Right lobe of liver (tissue), 6 donors: ENCODE results near the gene MEGF10. TPM values are rescaled to one million over a fixed set of nuclear protein-coding genes. Genes with fewer than 3 reads are reported as not detected.

Experiments used
- ATAC-seq, 4 donors: fragments of 200-7000 bp; cut with Tn5 transposase; one replicate each; pipeline ENCODE4 v1.9.1; 2020; ENCODE audit warnings: mild to moderate bottlenecking in 4 of 4, moderate library complexity in 4 of 4
- DNase-seq, 3 donors: peaks; one replicate each; pipeline ENCODE4 v3.0.0-alpha.2; 2020
- H3K27ac ChIP-seq, 3 donors: fragments of 200-600 bp; one replicate each; pipeline ENCODE4 v1.8.0; 2022
- H3K27me3 ChIP-seq, 2 donors: fragments of 200-600 bp; one replicate each; pipeline ENCODE4 v1.8.0; 2022
- H3K36me3 ChIP-seq, 4 donors: fragments of 200-600 bp; sonication (generic) in 1 of 4; one replicate each; pipeline versions ENCODE4 v1.5.1 to v1.8.0; 2017 to 2022; ENCODE audit warnings: control low read depth in 1 of 4
- H3K4me1 ChIP-seq, 4 donors: fragments of 200-600 bp; sonication (generic) in 1 of 4; one replicate each; pipeline versions ENCODE4 v1.5.1 to v1.8.0; 2017 to 2022; ENCODE audit warnings: control low read depth in 1 of 4
- H3K4me3 ChIP-seq, 3 donors: fragments of 200-600 bp; one replicate each; pipeline ENCODE4 v1.8.0; 2022
- H3K9me3 ChIP-seq, 4 donors: fragments of 200-600 bp; sonication (generic) in 1 of 4; one replicate each; pipeline versions ENCODE4 v1.5.1 to v1.8.0; 2017 to 2022; ENCODE audit warnings: control low read depth in 1 of 4
- CTCF ChIP-seq, 4 donors: fragments of 200-600 bp in 3 of 4; fragments of 450-650 bp in 1 of 4; IDR thresholded peaks; one replicate each; pipeline versions ENCODE4 v1.5.1 to v1.8.0; 2016 to 2022; ENCODE audit warnings: antibody characterized with exemption in 4 of 4, mild to moderate bottlenecking in 2 of 4
- POLR2A ChIP-seq: fragments of 450-650 bp; IDR thresholded peaks from one replicate; pipeline ENCODE4 v1.6.1; 2017; ENCODE audit warnings: antibody characterized with exemption, mild to moderate bottlenecking
- WGBS: methylation state at CpG from one replicate; pipeline ENCODE4 v1.1.6; 2018; ENCODE audit warnings: low coverage, low lambda C conversion rate; ENCODE audit not compliant: insufficient coverage; ENCODE audit errors: missing lambda C conversion rate; 5-methylcytosine and 5-hydroxymethylcytosine counted together
- intact Hi-C, 2 donors: fragments of 100-400 bp; cut with DNase I; formaldehyde crosslinking; loops; one replicate each; pipeline versions ENCODE4 v1.11.2 to v1.14.1; 2022
- total RNA-seq, 6 experiments: library from RNA; depleted of rRNA in 2 of 6; stranded (reverse); fragments of >200 nt in 2 of 6; fragmentation: NEBNext Ultra II Directional in 3 of 6; extraction: Animal tissue kit (Norgen Biotek cat#: 25700) in 3 of 6; gene quantifications; one replicate each; pipeline versions ENCODE4 v1.1.0 to v1.2.4, GENCODE V29; 2016 to 2023
- donor health status: DM: no; HTN: yes; CAD: no.
- donor health status: DM: no; HTN: no; CAD: no.
- donor health status: DM: no; HTN: no; CAD: no.
- donor health status: DM: no; HTN: yes; CAD: no.
- donor health status: DM: no; HTN: yes; CAD: no.

MEGF10 gene
- total RNA-seq, 6 experiments from 2014 or later: 0.42 to 1.4 (median 0.75) TPM

DNA sequence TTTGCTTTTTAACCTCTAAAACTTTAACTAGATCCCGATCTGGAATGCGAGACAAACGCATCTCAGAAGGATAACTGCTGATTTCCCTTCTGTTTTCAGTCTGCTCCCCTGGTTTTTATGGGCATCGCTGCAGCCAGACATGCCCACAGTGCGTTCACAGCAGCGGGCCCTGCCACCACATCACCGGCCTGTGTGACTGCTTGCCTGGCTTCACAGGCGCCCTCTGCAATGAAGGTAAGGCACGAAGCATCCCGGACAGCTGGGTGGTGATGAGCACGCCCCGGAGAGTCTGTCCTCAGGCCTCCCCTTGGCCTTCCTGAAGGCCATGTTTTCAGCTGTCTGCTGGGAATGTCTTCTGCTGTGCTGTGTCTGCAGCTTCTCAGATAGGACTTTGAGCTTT is 144.0 kb downstream of the MEGF10 start:
- WGBS: 75% methylated on average over 11 of the region's 12 CpGs
- no peak for TF ChIP-seq CTCF (IDR thresholded peaks at IDR 0.05)
- DNase-seq: no peak
- no peak overlapping the region for H3K27ac ChIP-seq
- no peak for ATAC-seq
- no peak overlapping the region for H3K4me3 ChIP-seq
- H3K4me1 ChIP-seq: no peaks in the 10 kb centered on the region
- no peaks in the 10 kb centered on the region for H3K36me3 ChIP-seq
- H3K9me3 ChIP-seq: no peaks in the 10 kb centered on the region
- no peaks in the 10 kb centered on the region for H3K27me3 ChIP-seq
- intact Hi-C loops: no loop called here

DNA sequence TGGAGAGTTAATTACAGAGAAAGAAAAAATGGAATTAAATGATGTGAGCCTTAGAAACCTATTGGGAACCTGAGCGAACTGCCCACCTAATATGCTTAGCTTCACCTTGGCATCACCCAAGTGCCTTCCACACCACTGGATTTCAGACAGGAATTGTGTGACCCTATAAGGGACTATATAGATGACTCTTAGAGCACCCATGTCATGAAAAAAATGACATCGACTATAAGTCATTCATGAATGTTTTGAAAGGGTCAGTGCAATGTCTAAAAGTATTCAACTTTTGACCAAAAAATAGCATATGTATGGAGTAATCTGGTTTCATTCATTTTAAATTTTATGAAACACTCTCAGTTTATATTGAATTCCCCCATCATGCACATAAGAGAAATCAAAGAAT is 145.2 kb downstream of the MEGF10 start:
- 89% methylated on average over 2 of the region's 2 CpGs for WGBS
- Histone ChIP-seq H3K27me3 (no peaks in the 10 kb centered on the region), H3K9me3 (no peaks in the 10 kb centered on the region), H3K36me3 (no peaks in the 10 kb centered on the region), H3K27ac (no peak overlapping the region), H3K4me1 (no peaks in the 10 kb centered on the region), H3K4me3 (no peak overlapping the region)
- no peak for ATAC-seq
- intact Hi-C loops: no loop called here
- no peak for DNase-seq
- TF ChIP-seq CTCF (IDR thresholded peaks at IDR 0.05) (no peak), POLR2A (no peak)

DNA sequence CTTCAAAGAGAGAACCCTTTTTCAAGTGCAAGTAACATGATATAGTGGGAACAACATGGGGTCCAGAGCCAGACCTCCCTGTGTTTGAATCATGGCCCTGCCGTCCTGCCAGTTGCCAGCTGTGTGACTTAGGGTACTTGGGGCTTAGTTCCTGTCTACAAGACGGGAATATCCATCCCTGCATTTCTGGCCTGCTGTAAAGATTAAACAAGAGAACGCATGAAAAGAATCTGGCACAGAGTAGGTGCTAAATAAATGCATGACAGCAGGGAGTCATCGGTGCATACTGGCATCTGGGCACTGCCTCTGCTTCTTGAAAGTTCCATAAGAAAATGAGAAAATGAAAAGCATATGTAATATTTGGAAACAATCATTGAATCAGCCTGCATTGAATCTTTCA is 149.0 kb downstream of the MEGF10 start:
- Histone ChIP-seq H3K36me3 (no peaks in the 10 kb centered on the region), H3K27me3 (no peaks in the 10 kb centered on the region), H3K9me3 (no peaks in the 10 kb centered on the region), H3K27ac (no peak overlapping the region), H3K4me1 (no peaks in the 10 kb centered on the region), H3K4me3 (no peak overlapping the region)
- ATAC-seq (no peak), DNase-seq (no peak)
- intact Hi-C loops: no loop called here
- TF ChIP-seq POLR2A (no peak), CTCF (IDR thresholded peaks at IDR 0.05) (no peak)
- 73% methylated on average over 4 of the region's 4 CpGs for WGBS

DNA sequence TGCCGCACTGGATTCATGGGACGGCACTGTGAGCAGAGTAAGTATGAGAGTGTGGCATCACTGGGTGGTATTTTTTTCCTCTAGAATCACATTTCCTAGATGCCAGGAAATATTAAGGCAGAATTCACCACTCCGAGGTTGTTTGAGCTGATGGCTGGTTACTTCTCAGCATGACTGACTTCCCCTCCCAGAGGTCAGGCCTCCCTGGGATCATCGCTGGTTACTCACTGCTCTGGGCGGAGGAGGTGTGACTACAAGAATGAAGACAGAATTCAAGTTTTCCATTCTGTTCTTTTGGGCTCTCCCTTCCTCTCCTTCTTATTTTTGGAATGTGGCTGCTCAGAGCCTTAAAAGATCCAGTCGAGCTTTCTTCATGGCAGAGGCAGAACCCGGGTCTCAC is 150.2 kb downstream of the MEGF10 start:
- no peaks in the 10 kb centered on the region for H3K9me3 ChIP-seq
- H3K4me3 ChIP-seq: no peak overlapping the region
- no peaks in the 10 kb centered on the region for H3K27me3 ChIP-seq
- intact Hi-C loops: no loop called here
- 82% methylated on average over 5 of the region's 7 CpGs for WGBS
- TF ChIP-seq CTCF (IDR thresholded peaks at IDR 0.05) (no peak), POLR2A (no peak)
- H3K27ac ChIP-seq: no peak overlapping the region
- H3K4me1 ChIP-seq: no peaks in the 10 kb centered on the region
- H3K36me3 ChIP-seq: no peaks in the 10 kb centered on the region
- ATAC-seq (no peak), DNase-seq (no peak)
